Measurements from ENCODE around the gene NEDD9. TPM values are rescaled to one million over a fixed set of nuclear protein-coding genes. Genes with fewer than 3 reads are reported as not detected.

Gene NEDD9
- total and polyA plus RNA-seq, 4 donors = 7.5 to 16.8 (median 11.7) TPM

- DNase-seq (ENCODE audit: low spot score) = no peak
- Histone ChIP-seq H3K4me1 (ENCODE audit: control insufficient read depth in 4 of 4, insufficient read depth in 4 of 4, low read length in 3 of 4) (peaks cover 0 to 15% (median 5%) of the 10 kb centered on the region in 4 donors), H3K9me3 (ENCODE audit: control insufficient read depth in 4 of 4, low read length in 3 of 4) (no peaks in the 10 kb centered on the region), H3K27me3 (ENCODE audit: control insufficient read depth in 4 of 4, insufficient read depth in 4 of 4, low read length in 3 of 4) (no peaks in the 10 kb centered on the region), H3K4me3 (ENCODE audit: low read depth in 1 of 3, low read length in 3 of 3) (no peak overlapping the region), H3K27ac (ENCODE audit: low read depth in 1 of 2, low read length in 2 of 2) (no peak overlapping the region), H3K9ac (ENCODE audit: low read depth in 1 of 2, low read length in 2 of 2) (no peak overlapping the region), H3K36me3 (ENCODE audit: control insufficient read depth in 4 of 4, insufficient read depth in 3 of 4, low read depth in 1 of 4, low read length in 3 of 4) (no peaks in the 10 kb centered on the region)
- TF ChIP-seq RXRA (IDR thresholded peaks at IDR 0.05) = peak in 1 of 2 donors; percentile 11
- TF ChIP-seq, protein P1, sequence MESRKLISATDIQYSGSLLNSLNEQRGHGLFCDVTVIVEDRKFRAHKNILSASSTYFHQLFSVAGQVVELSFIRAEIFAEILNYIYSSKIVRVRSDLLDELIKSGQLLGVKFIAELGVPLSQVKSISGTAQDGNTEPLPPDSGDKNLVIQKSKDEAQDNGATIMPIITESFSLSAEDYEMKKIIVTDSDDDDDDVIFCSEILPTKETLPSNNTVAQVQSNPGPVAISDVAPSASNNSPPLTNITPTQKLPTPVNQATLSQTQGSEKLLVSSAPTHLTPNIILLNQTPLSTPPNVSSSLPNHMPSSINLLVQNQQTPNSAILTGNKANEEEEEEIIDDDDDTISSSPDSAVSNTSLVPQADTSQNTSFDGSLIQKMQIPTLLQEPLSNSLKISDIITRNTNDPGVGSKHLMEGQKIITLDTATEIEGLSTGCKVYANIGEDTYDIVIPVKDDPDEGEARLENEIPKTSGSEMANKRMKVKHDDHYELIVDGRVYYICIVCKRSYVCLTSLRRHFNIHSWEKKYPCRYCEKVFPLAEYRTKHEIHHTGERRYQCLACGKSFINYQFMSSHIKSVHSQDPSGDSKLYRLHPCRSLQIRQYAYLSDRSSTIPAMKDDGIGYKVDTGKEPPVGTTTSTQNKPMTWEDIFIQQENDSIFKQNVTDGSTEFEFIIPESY (IDR thresholded peaks at IDR 0.05) = no peak
- TF ChIP-seq NR2F2 (IDR thresholded peaks at IDR 0.05) = peak; percentile 56
- WGBS = 84% methylated on average over 14 of the region's 14 CpGs
Measured at GRCh38 chr6:11277275-11278206, 45.1 kb upstream of the NEDD9 start.

DNA sequence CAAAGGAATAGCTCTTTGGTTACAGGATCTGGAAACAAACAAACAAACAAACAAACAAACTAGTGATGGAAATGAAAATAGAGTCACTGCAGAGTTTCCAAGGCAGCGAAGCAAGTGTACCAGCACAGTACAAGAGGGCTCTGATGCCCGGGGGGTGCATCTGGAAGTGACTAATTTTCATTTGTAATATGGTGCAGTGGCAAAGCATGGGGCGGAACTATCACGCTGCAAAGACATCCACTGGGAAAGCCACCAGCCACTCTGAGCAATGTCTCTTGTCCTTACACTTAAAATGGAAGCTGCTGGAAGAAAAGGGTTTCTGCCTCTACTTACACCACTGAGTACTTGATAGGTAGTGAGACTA lies 44.4 kb upstream of the NEDD9 start:
- no peak overlapping the region for H3K9ac ChIP-seq (ENCODE audit: low read depth in 1 of 2, low read length in 2 of 2)
- H3K27me3 ChIP-seq (ENCODE audit: control insufficient read depth in 4 of 4, insufficient read depth in 4 of 4, low read length in 3 of 4) = no peaks in the 10 kb centered on the region
- H3K4me1 ChIP-seq (ENCODE audit: control insufficient read depth in 4 of 4, insufficient read depth in 4 of 4, low read length in 3 of 4) = peaks cover 0 to 15% (median 5%) of the 10 kb centered on the region in 4 donors
- no peaks in the 10 kb centered on the region for H3K9me3 ChIP-seq (ENCODE audit: control insufficient read depth in 4 of 4, low read length in 3 of 4)
- H3K4me3 ChIP-seq (ENCODE audit: low read depth in 1 of 3, low read length in 3 of 3) = no peak overlapping the region
- 95% methylated on average over 4 of the region's 4 CpGs for WGBS
- H3K36me3 ChIP-seq (ENCODE audit: control insufficient read depth in 4 of 4, insufficient read depth in 3 of 4, low read depth in 1 of 4, low read length in 3 of 4) = no peaks in the 10 kb centered on the region
- H3K27ac ChIP-seq (ENCODE audit: low read depth in 1 of 2, low read length in 2 of 2) = no peak overlapping the region
- DNase-seq (ENCODE audit: low spot score) = no peak
- no peak for TF ChIP-seq HNF4A (conservative IDR thresholded peaks at IDR 0.05)
- TF ChIP-seq NR2F2 (IDR thresholded peaks at IDR 0.05) = no peak
- TF ChIP-seq YY1 (IDR thresholded peaks at IDR 0.05) = no peak
- no peak for TF ChIP-seq JUND (IDR thresholded peaks at IDR 0.05)
- TF ChIP-seq MAX (IDR thresholded peaks at IDR 0.05) = no peak
- TF ChIP-seq EGR1 (IDR thresholded peaks at IDR 0.05; ENCODE audit: low read depth in 2 of 2) = no peak
- no peak for TF ChIP-seq GABPA (IDR thresholded peaks at IDR 0.05 in 1 of 2, conservative IDR thresholded peaks at IDR 0.05 in 1 of 2)
- no peak for TF ChIP-seq REST (IDR thresholded peaks at IDR 0.05)
- no peak for TF ChIP-seq HNF4G (IDR thresholded peaks at IDR 0.05)

Data from liver (tissue), 9 donors.